HUES48 (cell line): ENCODE measurements around the gene CCDC157.
A peak's percentile ranks its signal among the peaks of the same experiment; 100 is the strongest.
"Not testable (repeated sequence)": the region's sequence is repeated elsewhere in the genome, so short reads cannot be mapped to it uniquely, and the experiment has no call there.

Experiments used
- H3K27ac ChIP-seq: one replicate; pipeline ENCODE4 v1.7.0; 2013; ENCODE audit warnings: low read depth, low read length, inconsistent platforms
- H3K27me3 ChIP-seq: 2 replicates; pipeline ENCODE4 v1.6.1; 2013; ENCODE audit warnings: mild to moderate bottlenecking, low read length; ENCODE audit not compliant: control insufficient read depth, insufficient read depth
- H3K36me3 ChIP-seq: 2 replicates; pipeline ENCODE4 v1.6.1; 2013; ENCODE audit warnings: low read length; ENCODE audit not compliant: control insufficient read depth, insufficient read depth
- H3K4me1 ChIP-seq: 2 replicates; pipeline ENCODE4 v1.6.1; 2013; ENCODE audit warnings: mild to moderate bottlenecking, low read length; ENCODE audit not compliant: control insufficient read depth, insufficient read depth
- H3K4me3 ChIP-seq: 2 replicates; pipeline ENCODE4 v1.5.1; 2013; ENCODE audit warnings: mild to moderate bottlenecking, low read depth, low read length
- H3K9ac ChIP-seq: 2 replicates; pipeline ENCODE4 v1.6.1; 2013; ENCODE audit warnings: mild to moderate bottlenecking, low read depth, low read length, moderate library complexity
- H3K9me3 ChIP-seq: 2 replicates; pipeline ENCODE4 v1.6.1; 2013; ENCODE audit warnings: low read length; ENCODE audit not compliant: control insufficient read depth, insufficient read depth

Gene CCDC157

DNA sequence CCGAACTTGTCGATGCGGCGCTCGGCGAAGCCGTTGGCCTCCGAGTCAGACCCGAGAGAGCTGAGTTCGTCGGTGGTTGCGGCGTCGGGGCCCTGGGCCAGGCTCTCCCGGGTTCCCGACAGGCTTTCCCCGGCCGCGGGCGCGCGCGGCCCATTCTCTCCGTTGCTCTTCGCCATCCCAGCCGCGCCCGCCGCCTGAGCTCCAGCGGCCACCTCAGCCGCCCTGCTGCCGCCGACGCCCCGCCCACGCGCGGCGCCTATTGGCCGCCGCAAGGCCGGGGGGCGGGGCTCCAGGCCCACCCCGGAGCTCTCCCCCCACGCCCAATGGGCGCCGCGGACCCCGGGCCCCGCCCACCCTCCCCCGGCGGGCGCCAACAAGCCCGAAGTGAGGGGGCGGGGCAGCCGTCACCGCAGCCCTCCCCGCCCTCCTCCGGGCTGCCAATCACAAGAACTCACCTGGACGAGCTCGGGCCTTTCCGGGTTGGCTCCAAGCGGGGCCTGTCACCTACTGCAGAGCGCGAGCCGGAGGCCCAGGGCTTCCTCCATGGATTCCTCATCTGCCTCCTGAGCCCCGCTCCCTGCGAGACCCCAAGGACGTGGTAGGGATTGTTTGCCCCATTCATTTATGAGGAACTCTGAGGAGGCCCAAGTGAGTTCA is 30.0 kb upstream of the CCDC157 start, which contains the start of gene TBC1D10A:
TSS of gene TBC1D10A (minus strand) at position 236 of the 657 bp plus-strand sequence. CDS start at position 176, 60 bp downstream.
- H3K36me3 ChIP-seq = peaks cover 9% of the 10 kb centered on the region
- peak within 1 kb of the TSS; percentile 47 for H3K27ac ChIP-seq
- peak within 1 kb of the TSS; percentile 94 for H3K4me3 ChIP-seq
- no peak within 1 kb of the TSS; the same call in 1 of the 2 replicates for H3K9ac ChIP-seq
- H3K27me3 ChIP-seq = no peaks in the 10 kb centered on the region
- peaks cover 15% of the 10 kb centered on the region for H3K4me1 ChIP-seq
- H3K9me3 ChIP-seq = no peaks in the 10 kb centered on the region

DNA sequence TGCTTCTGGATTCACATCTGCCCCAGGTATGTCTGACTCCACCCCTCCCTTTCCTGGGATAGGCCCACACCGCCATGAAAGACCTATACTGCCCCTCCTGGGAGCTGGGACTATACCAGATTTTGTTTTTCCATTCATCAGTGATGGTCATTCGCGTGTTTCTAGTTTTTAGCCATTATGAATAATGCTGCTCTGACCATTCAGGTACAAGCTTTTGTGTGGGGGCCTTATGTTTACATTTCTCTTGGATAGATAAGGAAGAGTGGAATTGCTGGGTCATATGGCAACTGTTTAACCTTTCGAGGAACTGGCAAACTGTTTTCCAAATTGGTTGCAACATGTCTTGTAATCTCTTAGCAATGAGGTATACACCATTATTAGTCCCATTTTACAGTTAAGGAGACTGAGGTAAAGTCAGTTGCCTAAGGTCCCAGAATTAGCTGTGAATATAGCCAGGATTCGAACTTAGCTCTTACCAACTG is 28.9 kb upstream of the CCDC157 start:
- peaks cover 15% of the 10 kb centered on the region for H3K4me1 ChIP-seq
- no peaks in the 10 kb centered on the region for H3K27me3 ChIP-seq
- H3K36me3 ChIP-seq = peaks cover 20% of the 10 kb centered on the region
- H3K9me3 ChIP-seq = no peaks in the 10 kb centered on the region
- H3K27ac ChIP-seq = no peak overlapping the region
- H3K9ac ChIP-seq = no peak overlapping the region
- H3K4me3 ChIP-seq = no peak overlapping the region

DNA sequence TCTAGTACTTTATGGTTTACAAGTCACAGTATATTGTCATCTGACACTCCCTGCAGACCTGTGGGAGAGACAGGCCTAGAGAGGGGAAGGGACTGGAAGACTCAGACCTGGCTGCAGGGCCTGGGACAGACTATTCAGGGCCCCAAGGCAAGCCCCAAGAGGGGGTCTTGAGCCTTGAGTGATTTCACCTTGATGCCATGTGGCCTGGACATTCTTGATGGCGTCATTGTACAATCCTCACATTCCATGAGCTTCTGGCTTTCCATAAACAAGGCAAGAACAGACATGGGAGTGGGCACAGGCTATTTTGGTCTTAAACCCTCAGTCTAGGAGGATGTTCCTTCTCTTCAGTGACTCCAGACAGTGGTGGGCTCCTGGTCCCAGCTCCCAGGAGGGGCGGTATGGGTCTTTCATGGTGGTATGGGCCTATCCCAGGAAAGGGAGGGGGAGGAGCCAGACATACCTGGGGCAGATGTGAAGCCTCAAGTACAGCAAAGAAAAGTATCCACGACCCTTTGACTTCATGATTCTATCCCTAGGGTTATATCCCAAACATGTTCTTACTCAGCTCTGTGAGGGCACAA is 28.2 kb upstream of the CCDC157 start:
- Histone ChIP-seq H3K4me3 (no peak overlapping the region), H3K4me1 (peaks cover 15% of the 10 kb centered on the region), H3K27ac (no peak overlapping the region), H3K9me3 (no peaks in the 10 kb centered on the region), H3K36me3 (peaks cover 26% of the 10 kb centered on the region), H3K27me3 (no peaks in the 10 kb centered on the region), H3K9ac (no peak overlapping the region)

DNA sequence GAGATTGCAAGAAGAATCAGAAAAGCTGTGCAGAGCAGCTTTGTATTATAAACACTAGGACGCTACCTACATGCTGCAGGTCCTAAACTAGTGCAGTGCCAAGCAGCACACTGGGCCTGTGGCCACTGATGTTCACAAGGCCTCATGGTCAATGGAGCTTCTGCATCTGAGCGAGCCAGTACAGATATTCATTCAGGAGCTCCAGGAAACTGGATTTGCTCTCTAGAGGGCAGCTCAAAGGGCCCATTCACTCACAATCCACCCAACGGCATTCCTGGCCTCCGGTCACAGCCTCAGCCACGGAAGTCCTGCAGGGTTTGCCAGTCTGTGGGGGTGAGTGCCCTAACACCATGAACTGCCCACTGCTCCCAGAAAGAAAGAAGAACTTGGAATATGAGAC is 24.3 kb upstream of the CCDC157 start:
- Histone ChIP-seq H3K4me3 (no peak overlapping the region), H3K9ac (no peak overlapping the region), H3K9me3 (no peaks in the 10 kb centered on the region), H3K27me3 (no peaks in the 10 kb centered on the region), H3K36me3 (peaks cover 66% of the 10 kb centered on the region), H3K27ac (no peak overlapping the region), H3K4me1 (peaks cover 4% of the 10 kb centered on the region)

DNA sequence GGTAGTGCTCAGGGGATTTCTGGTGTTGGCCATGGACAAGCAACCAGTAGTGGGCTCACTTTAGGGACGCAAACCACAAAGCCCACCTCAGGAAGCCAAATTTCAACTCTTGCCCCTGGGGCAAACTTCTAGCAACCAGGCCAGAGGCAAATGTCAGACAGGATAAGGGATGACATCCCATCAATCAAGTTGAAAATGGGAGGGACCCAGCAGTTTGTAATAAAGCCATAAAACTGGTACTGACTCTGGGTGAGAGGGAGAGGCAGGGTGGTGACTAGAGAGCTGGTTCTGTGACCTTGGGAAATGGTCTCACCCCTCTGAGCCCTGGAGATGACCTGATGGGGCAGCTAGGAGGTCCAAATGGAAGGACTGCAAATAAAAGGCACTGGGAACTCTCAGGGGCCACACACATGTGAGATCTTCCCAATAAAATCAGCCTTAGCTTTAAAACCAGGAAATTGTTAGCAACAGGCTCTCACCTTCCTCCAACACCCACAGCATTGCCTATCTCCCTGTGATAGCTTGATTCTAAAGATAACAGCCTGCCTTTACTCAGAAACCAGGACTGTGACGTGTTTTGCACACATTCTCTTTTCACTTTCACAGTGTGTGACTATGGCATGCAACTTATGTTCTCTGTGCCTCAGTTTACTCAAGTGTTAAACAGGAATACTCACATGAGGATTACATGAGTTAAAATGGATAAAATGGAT is 23.7 kb upstream of the CCDC157 start:
- no peaks in the 10 kb centered on the region for H3K4me1 ChIP-seq
- no peak overlapping the region for H3K9ac ChIP-seq
- H3K4me3 ChIP-seq = no peak overlapping the region
- no peak overlapping the region for H3K27ac ChIP-seq
- H3K27me3 ChIP-seq = no peaks in the 10 kb centered on the region
- H3K36me3 ChIP-seq = peaks cover 72% of the 10 kb centered on the region
- no peaks in the 10 kb centered on the region for H3K9me3 ChIP-seq

DNA sequence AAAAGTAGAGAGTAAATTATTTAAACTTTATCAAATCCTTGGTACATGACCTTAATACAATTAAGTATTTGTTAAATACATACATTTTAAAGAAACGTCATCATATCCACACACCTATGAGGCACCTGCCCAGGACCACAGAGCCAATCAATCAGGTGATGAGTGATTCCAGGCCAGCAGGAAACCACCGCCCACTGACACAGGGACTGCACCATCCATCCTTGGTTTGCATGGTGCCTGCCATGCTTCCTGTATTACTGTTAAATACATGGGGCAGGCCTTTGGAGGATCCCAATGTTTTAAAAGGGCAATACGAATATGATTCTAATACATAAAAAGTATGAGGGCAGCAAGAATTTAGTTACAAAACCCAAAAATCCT is 23.1 kb upstream of the CCDC157 start:
- Histone ChIP-seq H3K4me3 (no peak overlapping the region), H3K36me3 (peaks cover 76% of the 10 kb centered on the region)

DNA sequence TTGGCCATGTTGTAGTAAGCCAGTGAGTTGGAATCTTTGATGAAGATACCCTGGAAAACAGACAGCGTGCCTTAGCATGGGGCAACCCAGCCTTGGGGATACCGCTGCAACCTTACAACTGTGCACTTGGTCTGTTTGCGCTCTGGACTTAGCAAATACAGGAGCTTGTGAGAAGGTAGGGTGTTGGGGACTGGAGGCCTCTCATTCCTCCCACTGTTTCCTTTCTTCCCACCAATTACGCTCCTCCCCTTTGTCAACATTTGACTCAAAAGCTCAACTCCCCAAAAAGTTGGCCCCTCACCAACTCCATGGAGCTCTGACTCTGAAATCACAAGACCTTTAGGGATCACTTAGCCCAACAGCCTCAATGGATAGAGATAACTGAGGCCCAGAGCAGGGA is 22.2 kb upstream of the CCDC157 start:
- Histone ChIP-seq H3K36me3 (peaks cover 86% of the 10 kb centered on the region), H3K27ac (no peak overlapping the region), H3K27me3 (no peaks in the 10 kb centered on the region), H3K4me3 (no peak overlapping the region), H3K9ac (no peak overlapping the region), H3K9me3 (no peaks in the 10 kb centered on the region), H3K4me1 (no peaks in the 10 kb centered on the region)

More for the DNA sequence above, 23.1 kb upstream of the CCDC157 start:
- no peak overlapping the region for H3K9ac ChIP-seq
- H3K4me1 ChIP-seq = no peaks in the 10 kb centered on the region
- no peaks in the 10 kb centered on the region for H3K27me3 ChIP-seq
- H3K9me3 ChIP-seq = no peaks in the 10 kb centered on the region
- no peak overlapping the region for H3K27ac ChIP-seq

DNA sequence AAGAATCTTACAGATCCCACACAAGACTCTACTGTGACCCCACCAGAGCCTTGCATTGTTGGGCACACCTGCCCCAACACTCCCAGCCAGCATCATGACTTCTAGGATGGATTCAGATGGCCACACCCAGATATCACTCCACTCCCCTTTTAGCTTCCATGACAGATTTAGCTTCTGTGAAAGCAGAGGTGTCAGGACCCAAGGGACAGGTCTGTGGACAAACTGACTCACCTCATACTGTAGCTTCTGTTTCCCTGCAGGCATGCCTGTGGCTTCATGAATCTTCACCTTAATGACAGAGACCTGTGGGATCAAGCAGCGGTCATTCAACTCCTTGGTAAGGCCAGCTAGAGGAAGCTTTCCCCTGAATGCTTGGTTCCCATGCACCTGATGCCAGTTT is 21.6 kb upstream of the CCDC157 start:
- Histone ChIP-seq H3K27ac (no peak overlapping the region), H3K4me3 (no peak overlapping the region), H3K4me1 (no peaks in the 10 kb centered on the region), H3K9me3 (no peaks in the 10 kb centered on the region), H3K36me3 (peaks cover 92% of the 10 kb centered on the region), H3K9ac (no peak overlapping the region), H3K27me3 (no peaks in the 10 kb centered on the region)

DNA sequence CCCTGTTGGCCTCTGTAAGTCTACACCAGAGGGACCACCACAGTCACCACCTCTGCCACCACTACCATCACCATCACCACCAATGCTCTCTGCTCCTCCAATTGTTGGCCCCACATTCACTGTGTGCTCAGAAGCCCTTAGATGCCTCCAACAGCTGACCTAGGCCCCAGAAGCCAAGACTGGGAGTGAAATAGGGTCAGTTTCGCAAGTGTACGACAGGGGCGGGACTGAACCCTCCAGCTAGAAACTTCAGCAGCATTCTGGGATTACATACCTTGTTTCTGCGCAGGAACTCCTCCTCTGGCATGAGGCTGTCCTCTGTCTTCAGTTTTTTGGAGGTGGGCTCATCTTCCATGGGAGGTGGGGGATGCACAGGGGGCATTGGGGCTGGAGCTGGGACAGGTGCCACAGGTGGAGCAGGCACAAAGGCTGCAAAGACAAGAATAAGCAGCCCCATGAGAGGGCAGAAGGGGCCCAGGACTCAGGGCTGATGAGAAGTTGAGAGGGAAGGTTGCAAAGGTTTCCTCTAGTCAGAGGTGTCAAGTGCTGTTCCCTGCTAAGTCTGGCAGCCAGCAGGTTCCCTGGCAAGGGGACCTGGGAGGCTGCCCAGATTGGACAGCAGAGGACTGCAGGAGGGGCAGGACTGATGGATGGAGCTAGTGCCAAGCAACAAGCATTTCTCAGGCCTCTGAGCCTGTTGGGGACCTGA is 19.9 kb upstream of the CCDC157 start:
- no peaks in the 10 kb centered on the region for H3K9me3 ChIP-seq
- H3K36me3 ChIP-seq = peaks cover 98% of the 10 kb centered on the region

DNA sequence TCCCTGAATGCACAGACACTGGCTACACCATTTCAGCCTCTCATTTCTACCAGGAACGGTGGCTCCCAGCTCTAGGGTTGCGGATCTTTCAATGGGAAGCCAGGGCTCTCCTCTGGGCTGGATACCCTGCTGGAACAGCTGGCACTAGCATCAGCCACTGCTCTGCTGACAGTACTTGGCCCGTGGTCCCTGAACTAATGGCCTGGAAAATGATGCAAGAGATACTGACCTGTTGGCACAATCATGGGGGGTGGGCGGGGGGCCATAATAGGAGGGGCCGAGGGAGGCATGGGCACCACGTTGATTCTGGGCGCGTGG is 19.4 kb upstream of the CCDC157 start:
- H3K4me1 ChIP-seq = no peaks in the 10 kb centered on the region
- peaks cover 98% of the 10 kb centered on the region for H3K36me3 ChIP-seq
- no peaks in the 10 kb centered on the region for H3K9me3 ChIP-seq
- H3K27ac ChIP-seq = no peak overlapping the region
- H3K9ac ChIP-seq = no peak overlapping the region
- no peaks in the 10 kb centered on the region for H3K27me3 ChIP-seq
- no peak overlapping the region for H3K4me3 ChIP-seq

More for the DNA sequence above, 19.9 kb upstream of the CCDC157 start:
- H3K9ac ChIP-seq = no peak overlapping the region
- H3K27me3 ChIP-seq = no peaks in the 10 kb centered on the region
- no peak overlapping the region for H3K4me3 ChIP-seq
- H3K4me1 ChIP-seq = no peaks in the 10 kb centered on the region
- no peak overlapping the region for H3K27ac ChIP-seq

DNA sequence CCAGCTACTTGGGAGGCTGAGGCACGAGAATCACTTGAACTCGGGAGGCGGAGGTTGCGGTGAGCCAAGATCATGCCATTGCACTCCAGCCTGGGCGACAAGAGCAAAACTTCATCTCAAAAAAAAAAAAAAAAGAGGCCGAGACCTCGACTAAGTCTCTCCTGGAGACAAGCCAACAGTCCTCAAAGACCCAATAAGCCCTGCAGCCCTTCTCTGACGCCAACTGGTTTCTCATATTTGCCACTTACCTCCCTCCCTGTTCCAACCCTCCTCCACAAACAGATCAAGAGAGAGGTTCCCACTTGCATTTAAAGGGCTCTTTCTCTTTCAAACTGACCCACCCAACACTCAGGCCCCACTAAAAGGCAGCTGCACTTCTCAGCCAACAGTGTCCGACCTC is 18.5 kb upstream of the CCDC157 start:
- peaks cover 98% of the 10 kb centered on the region for H3K36me3 ChIP-seq
- H3K4me3 ChIP-seq = not testable (repeated sequence)

More for the DNA sequence above, 18.5 kb upstream of the CCDC157 start:
- not testable (repeated sequence) for H3K27me3 ChIP-seq, H3K9me3 ChIP-seq, H3K27ac ChIP-seq, H3K9ac ChIP-seq, H3K4me1 ChIP-seq
